ENCODE data around the gene LRRC37A. TPM values are rescaled to one million over a fixed set of nuclear protein-coding genes. Genes with fewer than 3 reads are reported as not detected.
"Not testable (repeated sequence)": the region's sequence is repeated elsewhere in the genome, so short reads cannot be mapped to it uniquely, and the experiment has no call there.

LRRC37A gene
- polyA plus RNA-seq, 4 donors = 2.0 to 4.4 (median 3.4) TPM

GRCh38 chr17:46286764-46287221 lies 8.1 kb upstream of the LRRC37A start:
- DNase-seq (ENCODE audit: low read depth in 4 of 4, low spot score in 3 of 4) = peak in 3 of 4 donors; percentile 19 to 45 (median 29)

GRCh38 chr17:46287587-46287986 lies 7.3 kb upstream of the LRRC37A start:
- DNase-seq (ENCODE audit: low read depth in 4 of 4, low spot score in 3 of 4) = not testable (repeated sequence)

GRCh38 chr17:46290906-46291546 lies 3.9 kb upstream of the LRRC37A start:
- not testable (repeated sequence) for DNase-seq (ENCODE audit: low read depth in 4 of 4, low spot score in 3 of 4)

GRCh38 chr17:46291618-46292017 lies 3.3 kb upstream of the LRRC37A start:
- not testable (repeated sequence) for DNase-seq (ENCODE audit: low read depth in 4 of 4, low spot score in 3 of 4)

GRCh38 chr17:46341220-46341619 lies 46.3 kb downstream of the LRRC37A start:
- not testable (repeated sequence) for DNase-seq (ENCODE audit: low read depth in 4 of 4, low spot score in 3 of 4)

GRCh38 chr17:46342131-46342530 lies 47.2 kb downstream of the LRRC37A start:
- not testable (repeated sequence) for DNase-seq (ENCODE audit: low read depth in 4 of 4, low spot score in 3 of 4)

GRCh38 chr17:46348345-46348744 lies 53.4 kb downstream of the LRRC37A start:
- DNase-seq (ENCODE audit: low read depth in 4 of 4, low spot score in 3 of 4) = not testable (repeated sequence)

GRCh38 chr17:46349060-46349459 lies 54.1 kb downstream of the LRRC37A start:
- DNase-seq (ENCODE audit: low read depth in 4 of 4, low spot score in 3 of 4) = not testable (repeated sequence)

- not testable (repeated sequence) for DNase-seq (ENCODE audit: low read depth in 4 of 4, low spot score in 3 of 4)
Observed at GRCh38 chr17:46353856-46354255, 58.9 kb downstream of the LRRC37A start.

GRCh38 chr17:46361145-46361735 lies 66.3 kb downstream of the LRRC37A start:
- not testable (repeated sequence) for DNase-seq (ENCODE audit: low read depth in 4 of 4, low spot score in 3 of 4)

- DNase-seq (ENCODE audit: low read depth in 4 of 4, low spot score in 3 of 4) = not testable (repeated sequence)
Observed at GRCh38 chr17:46361755-46362154, 66.8 kb downstream of the LRRC37A start, which contains the start of gene ARL17B. ARL17B (minus strand) TSS chr17:46361766; CDS start chr17:46358397, 3,369 bp downstream.

GRCh38 chr17:46367520-46367919 lies 72.6 kb downstream of the LRRC37A start:
- DNase-seq (ENCODE audit: low read depth in 4 of 4, low spot score in 3 of 4) = not testable (repeated sequence)

- DNase-seq (ENCODE audit: low read depth in 4 of 4, low spot score in 3 of 4) = not testable (repeated sequence)
Observed at GRCh38 chr17:46372236-46373229, 77.6 kb downstream of the LRRC37A start.

- DNase-seq (ENCODE audit: low read depth in 4 of 4, low spot score in 3 of 4) = not testable (repeated sequence)
Observed at GRCh38 chr17:46373418-46373817, 78.5 kb downstream of the LRRC37A start.

GRCh38 chr17:46383118-46383517 lies 88.2 kb downstream of the LRRC37A start:
- DNase-seq (ENCODE audit: low read depth in 4 of 4, low spot score in 3 of 4) = not testable (repeated sequence)

- not testable (repeated sequence) for DNase-seq (ENCODE audit: low read depth in 4 of 4, low spot score in 3 of 4)
Observed at GRCh38 chr17:46385491-46385890, 90.6 kb downstream of the LRRC37A start.

Other genes starting within 250 kb of the LRRC37A start
- 10 to 100 TPM; 53.1 to 93.4 (median 64.1) TPM for gene KANSL1, start 101.7 kb upstream of the LRRC37A start, polyA plus RNA-seq (ENCODE audit: insufficient read length in 4 of 4)
- 10 to 100 TPM; 13.2 to 22.1 (median 15.1) TPM for gene ARL17B, start 66.6 kb downstream of the LRRC37A start, polyA plus RNA-seq (ENCODE audit: insufficient read length in 4 of 4)
- gene LRRC37A2, start 217.3 kb downstream of the LRRC37A start, polyA plus RNA-seq (ENCODE audit: insufficient read length in 4 of 4) = 10 to 100 TPM; 19.6 to 55.9 (median 35.4) TPM

All from left renal pelvis (tissue), 4 donors.